Dermis blood vessel endothelial cell (primary cell): Measurements from ENCODE around the gene CORO2B. TPM values are rescaled to one million over a fixed set of nuclear protein-coding genes. Genes with fewer than 3 reads are reported as not detected.

Source experiments
- DNase-seq: peaks from one replicate; pipeline ENCODE4 v3.0.0; 2010
- total RNA-seq: library from RNA; depleted of rRNA; stranded (reverse); fragments of >200 nt; gene quantifications from 2 replicates; pipeline ENCODE4 v1.2.3, GENCODE V29; 2014

CORO2B gene
- total RNA-seq, 1 donor from 2014 or later, result 1.0 TPM

- no peak for DNase-seq
These were observed 32.0 kb downstream of the CORO2B start for GRCh38 chr15:68610825-68611224.

GRCh38 chr15:68612503-68612902 lies 33.7 kb downstream of the CORO2B start:
- no peak for DNase-seq

GRCh38 chr15:68612979-68613740 lies 34.4 kb downstream of the CORO2B start:
- DNase-seq, result no peak

- peak; percentile 47 for DNase-seq
These were observed 35.7 kb downstream of the CORO2B start for GRCh38 chr15:68614286-68615035.

GRCh38 chr15:68615301-68615700 lies 36.5 kb downstream of the CORO2B start:
- no peak for DNase-seq

GRCh38 chr15:68615811-68616210 lies 37.0 kb downstream of the CORO2B start:
- no peak for DNase-seq

- no peak for DNase-seq
These were observed 37.6 kb downstream of the CORO2B start for GRCh38 chr15:68616397-68616796.

GRCh38 chr15:68617001-68617400 lies 38.2 kb downstream of the CORO2B start:
- peak; percentile 41 for DNase-seq

GRCh38 chr15:68617777-68618176 lies 39.0 kb downstream of the CORO2B start:
- no peak for DNase-seq

- DNase-seq, result no peak
These were observed 39.6 kb downstream of the CORO2B start for GRCh38 chr15:68618394-68618793.

- DNase-seq, result peak; percentile 66
These were observed 40.3 kb downstream of the CORO2B start for GRCh38 chr15:68618908-68619698.

GRCh38 chr15:68620721-68621527 lies 42.1 kb downstream of the CORO2B start:
- no peak for DNase-seq

- no peak for DNase-seq
These were observed 42.7 kb downstream of the CORO2B start for GRCh38 chr15:68621535-68621934.

GRCh38 chr15:68623301-68623892 lies 44.6 kb downstream of the CORO2B start:
- DNase-seq, result no peak

- no peak for DNase-seq
These were observed 47.1 kb downstream of the CORO2B start for GRCh38 chr15:68625853-68626252.

GRCh38 chr15:68626283-68626682 lies 47.5 kb downstream of the CORO2B start:
- no peak for DNase-seq

- DNase-seq, result no peak
These were observed 47.9 kb downstream of the CORO2B start for GRCh38 chr15:68626739-68627138.

- no peak for DNase-seq
These were observed 48.7 kb downstream of the CORO2B start for GRCh38 chr15:68627476-68627875.

- no peak for DNase-seq
These were observed 49.2 kb downstream of the CORO2B start for GRCh38 chr15:68627995-68628394.

- no peak for DNase-seq
These were observed 50.9 kb downstream of the CORO2B start for GRCh38 chr15:68629519-68630210.

GRCh38 chr15:68630211-68630555 lies 51.4 kb downstream of the CORO2B start:
- no peak for DNase-seq
